ENCODE data around the gene CTNND1. TPM values are rescaled to one million over a fixed set of nuclear protein-coding genes. Genes with fewer than 3 reads are reported as not detected.

CTNND1 gene
- total and polyA plus RNA-seq, 10 of the 15 experiments (the other 5 are each of a cell fraction or from before 2014, with no cell fraction given): 4.7 to 70.0 (median 30.0) TPM

- TF ChIP-seq HDAC2 (IDR thresholded peaks at IDR 0.05): no peak
- peak; percentile 62 for TF ChIP-seq POLR2A (IDR thresholded peaks at IDR 0.05; ENCODE audit: low read depth, low read length)
- intact Hi-C loops (cut with micrococcal nuclease; ENCODE audit: unreplicated experiment): no loop called here
- Histone ChIP-seq H3K4me1 (ENCODE audit: control insufficient read depth, insufficient read depth, low read length) (no peaks in the 10 kb centered on the region), H3K9me3 (replicated peaks; ENCODE audit: control insufficient read depth, insufficient read depth, low read length) (no peaks in the 10 kb centered on the region; the same call in 2 of the 3 replicates), H3K36me3 (ENCODE audit: control insufficient read depth in 2 of 2, insufficient read depth in 2 of 2, low read length in 1 of 2) (no peaks in the 10 kb centered on the region; a peak in 1 of 4 replicates), H3K27me3 (replicated peaks in 1 of 2; ENCODE audit: control insufficient read depth in 2 of 2, insufficient read depth in 2 of 2, low read length in 1 of 2) (no peaks in the 10 kb centered on the region), H3K79me2 (ENCODE audit: control insufficient read depth, insufficient read depth, low read length) (no peaks in the 10 kb centered on the region), H4K20me1 (ENCODE audit: control insufficient read depth, insufficient read depth) (no peaks in the 10 kb centered on the region), H3K4me3 (no peak overlapping the region), H3K4me2 (ENCODE audit: control insufficient read depth, insufficient read depth) (no peak overlapping the region), H3K27ac (ENCODE audit: control insufficient read depth, insufficient read depth) (no peak overlapping the region), H3K9ac (ENCODE audit: control insufficient read depth, insufficient read depth, low read length) (no peak overlapping the region), H2AFZ (ENCODE audit: control insufficient read depth, low read depth, low read length) (no peak overlapping the region)
- ATAC-seq: no peak
- RAD21 ChIA-PET (ENCODE audit: unreplicated experiment): interaction anchor here (1.1 to 3.2 kb wide), 3 partner anchors 27 to 759 kb away, joined by 3 to 69 read pairs (median 4); no protein-coding TSS in a partner anchor
- in situ Hi-C loops (cut with MboI): no loop called here
- SMC1A ChIA-PET (ENCODE audit: uncharacterized antibody, unreplicated experiment): interaction anchor here (3.3 kb wide), 1 partner anchor 47 kb away, joined by 58 read pairs; no protein-coding TSS in a partner anchor
- CTCF ChIA-PET: interaction anchor here (1.1 to 12.2 kb wide), 4 partner anchors 10 to 52 kb away, joined by 4 to 227 read pairs (median 23); partner anchors contain the start of gene CTNND1
- no peak for FAIRE-seq
- no TSS peak for BruUV-seq (replicated peaks)
- POLR2A ChIA-PET: interaction anchor here (0.9 kb wide), 1 partner anchor 11 kb away, joined by 5 read pairs; no protein-coding TSS in a partner anchor
- whole genome bisulfite sequencing (ENCODE audit: insufficient coverage, insufficient replicate concordance, low lambda C conversion rate, missing lambda C conversion rate): 95% methylated on average over 30 of the region's 30 CpGs
- DNase-seq (ENCODE audit: low read depth, low spot score): no peak
Measured at GRCh38 chr11:57752954-57753353, 8.6 kb upstream of the CTNND1 start.

DNA sequence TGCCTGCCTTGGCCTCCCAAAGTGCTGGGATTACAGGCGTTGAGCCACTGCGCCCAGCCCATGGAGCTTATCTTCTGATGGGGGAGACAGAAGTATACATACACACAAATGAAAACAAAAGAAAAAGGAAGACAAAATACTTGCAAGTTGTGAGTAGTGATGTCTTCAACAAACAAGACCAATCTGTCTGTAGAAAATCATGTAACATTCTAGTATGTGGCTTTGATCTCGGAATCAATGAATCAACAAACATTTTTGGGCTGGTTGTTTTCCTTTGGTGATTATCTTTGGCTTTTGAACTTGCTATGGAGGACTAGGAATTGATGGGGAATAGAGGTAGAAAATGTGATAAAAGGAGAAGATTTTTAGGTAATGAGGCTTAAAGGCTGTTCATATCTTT, 3.4 kb upstream of the CTNND1 start:
- H3K79me2 ChIP-seq (ENCODE audit: control insufficient read depth, insufficient read depth, low read length): peaks cover 16% of the 10 kb centered on the region
- H3K36me3 ChIP-seq (ENCODE audit: control insufficient read depth in 2 of 2, insufficient read depth in 2 of 2, low read length in 1 of 2): no peaks in the 10 kb centered on the region
- intact Hi-C loops (cut with micrococcal nuclease; ENCODE audit: unreplicated experiment) (no loop called here), in situ Hi-C loops (cut with MboI) (no loop called here)
- H3K27me3 ChIP-seq (replicated peaks in 1 of 2; ENCODE audit: control insufficient read depth in 2 of 2, insufficient read depth in 2 of 2, low read length in 1 of 2): no peaks in the 10 kb centered on the region
- TF ChIP-seq POU2F2 (IDR thresholded peaks at IDR 0.05; ENCODE audit: borderline replicate concordance, low read depth, low read length): no peak
- TF ChIP-seq, protein P1, sequence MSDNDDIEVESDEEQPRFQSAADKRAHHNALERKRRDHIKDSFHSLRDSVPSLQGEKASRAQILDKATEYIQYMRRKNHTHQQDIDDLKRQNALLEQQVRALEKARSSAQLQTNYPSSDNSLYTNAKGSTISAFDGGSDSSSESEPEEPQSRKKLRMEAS (IDR thresholded peaks at IDR 0.05; ENCODE audit: low read depth, low read length): no peak
- TF ChIP-seq, protein P2, sequence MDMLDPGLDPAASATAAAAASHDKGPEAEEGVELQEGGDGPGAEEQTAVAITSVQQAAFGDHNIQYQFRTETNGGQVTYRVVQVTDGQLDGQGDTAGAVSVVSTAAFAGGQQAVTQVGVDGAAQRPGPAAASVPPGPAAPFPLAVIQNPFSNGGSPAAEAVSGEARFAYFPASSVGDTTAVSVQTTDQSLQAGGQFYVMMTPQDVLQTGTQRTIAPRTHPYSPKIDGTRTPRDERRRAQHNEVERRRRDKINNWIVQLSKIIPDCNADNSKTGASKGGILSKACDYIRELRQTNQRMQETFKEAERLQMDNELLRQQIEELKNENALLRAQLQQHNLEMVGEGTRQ (IDR thresholded peaks at IDR 0.05; ENCODE audit: borderline replicate concordance, low read depth, low read length): no peak
- no peak for TF ChIP-seq HDAC6 (IDR thresholded peaks at IDR 0.05; ENCODE audit: unreplicated experiment)
- no peak for TF ChIP-seq SMC3 (IDR thresholded peaks at IDR 0.05; ENCODE audit: borderline replicate concordance, low read length)
- TF ChIP-seq HDAC2 (IDR thresholded peaks at IDR 0.05): no peak
- TF ChIP-seq STAT3 (IDR thresholded peaks at IDR 0.05; ENCODE audit: low read depth, low read length): no peak
- no peak for TF ChIP-seq JUNB (IDR thresholded peaks at IDR 0.05)
- TF ChIP-seq KDM1A (IDR thresholded peaks at IDR 0.05; ENCODE audit: borderline replicate concordance): no peak
- no peak for TF ChIP-seq CBX3 (IDR thresholded peaks at IDR 0.05; ENCODE audit: borderline replicate concordance, low read depth)
- TF ChIP-seq PML (IDR thresholded peaks at IDR 0.05; ENCODE audit: low read length): no peak
- no peak for TF ChIP-seq SIX5 (IDR thresholded peaks at IDR 0.05; ENCODE audit: low read depth, low read length, severe bottlenecking)
- TF ChIP-seq RELA (IDR thresholded peaks at IDR 0.05; ENCODE audit: borderline replicate concordance, partially characterized antibody): no peak
- no peak for TF ChIP-seq ASH2L (IDR thresholded peaks at IDR 0.05; ENCODE audit: borderline replicate concordance, low read depth)
- no peaks in the 10 kb centered on the region for H3K9me3 ChIP-seq (replicated peaks; ENCODE audit: control insufficient read depth, insufficient read depth, low read length)
- WGBS (ENCODE audit: insufficient coverage, insufficient replicate concordance, low lambda C conversion rate, missing lambda C conversion rate): 100% methylated on average over 3 of the region's 3 CpGs
- ATAC-seq: no peak
- no peak overlapping the region for H3K27ac ChIP-seq (ENCODE audit: control insufficient read depth, insufficient read depth)
- no peak overlapping the region for H3K4me3 ChIP-seq
- SMC1A ChIA-PET (ENCODE audit: uncharacterized antibody, unreplicated experiment): interaction anchor here (11.1 to 11.4 kb wide), 2 partner anchors 32 to 42 kb away, joined by 143 to 197 read pairs; no protein-coding TSS in a partner anchor
- CTCF ChIA-PET: interaction anchor here (1.0 to 10.1 kb wide), 3 partner anchors 10 to 766 kb away, joined by 3 to 169 read pairs (median 9); no protein-coding TSS in a partner anchor
- no TSS peak for BruUV-seq (replicated peaks)
- no peak overlapping the region for H3K4me2 ChIP-seq (ENCODE audit: control insufficient read depth, insufficient read depth)
- DNase-seq (ENCODE audit: low read depth, low spot score): no peak
- no peaks in the 10 kb centered on the region for H3K4me1 ChIP-seq (ENCODE audit: control insufficient read depth, insufficient read depth, low read length)
- POLR2A ChIA-PET: interaction anchor here (6.6 kb wide), 1 partner anchor 15 kb away, joined by 63 read pairs; the partner anchor contains the start of gene SELENOH
- H4K20me1 ChIP-seq (ENCODE audit: control insufficient read depth, insufficient read depth): no peaks in the 10 kb centered on the region
- no peak for FAIRE-seq
- H2AFZ ChIP-seq (ENCODE audit: control insufficient read depth, low read depth, low read length): no peak overlapping the region
- RAD21 ChIA-PET (ENCODE audit: unreplicated experiment): interaction anchor here (0.6 to 12.9 kb wide), 4 partner anchors 12 to 42 kb away, joined by 3 to 141 read pairs (median 4); no protein-coding TSS in a partner anchor
- H3K9ac ChIP-seq (ENCODE audit: control insufficient read depth, insufficient read depth, low read length): no peak overlapping the region

All from GM12878 (cell line).